ENCODE data around the gene PRKCA.
A peak's percentile ranks its signal among the peaks of the same experiment; 100 is the strongest.
"Not testable (repeated sequence)": the region's sequence is repeated elsewhere in the genome, so short reads cannot be mapped to it uniquely, and the experiment has no call there.

PRKCA gene

DNA sequence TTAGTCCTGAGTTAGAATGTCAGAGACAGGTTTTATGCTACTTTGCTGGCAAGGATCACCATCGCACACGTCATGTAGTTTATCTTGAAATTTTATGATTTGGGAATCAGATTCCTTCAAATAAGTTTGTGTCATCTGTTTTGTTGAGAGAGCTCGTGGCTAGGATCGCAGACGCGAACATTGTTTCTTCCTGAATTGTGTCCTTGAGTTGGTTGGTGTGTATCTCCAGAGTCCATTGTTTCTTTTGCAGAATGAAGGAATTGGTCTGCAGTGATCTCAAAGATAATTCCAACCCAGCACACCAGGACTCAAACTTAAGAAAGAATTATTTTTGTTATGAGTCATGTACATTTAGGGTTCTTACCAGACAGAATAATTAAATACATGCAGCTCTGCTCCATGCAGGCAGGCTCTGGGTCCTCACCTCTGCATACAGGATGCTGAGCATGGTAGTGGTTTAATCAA lies 51.6 kb downstream of the PRKCA start:
- DNase-seq (ENCODE audit: low spot score) = no peak

DNA sequence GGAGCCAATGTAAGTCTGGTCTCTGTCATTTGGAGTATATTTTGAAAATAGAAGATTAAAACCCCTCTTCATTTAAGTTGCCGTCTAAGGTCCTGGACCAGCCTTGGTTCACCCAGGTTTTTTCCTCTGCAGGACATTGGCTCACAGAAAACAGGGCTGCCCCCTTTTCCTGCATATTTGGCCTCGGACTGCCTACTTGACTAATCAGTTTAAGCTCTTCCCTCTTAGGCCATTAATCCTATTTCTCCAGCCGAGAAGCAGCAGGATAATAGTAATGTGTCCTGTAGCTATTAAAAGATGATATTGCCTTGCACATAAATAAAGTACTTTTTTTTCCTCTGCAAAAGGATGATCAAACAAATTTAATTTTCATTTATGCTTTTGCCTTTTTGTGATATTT lies 52.1 kb downstream of the PRKCA start:
- no peak for DNase-seq (ENCODE audit: low spot score)

- DNase-seq (ENCODE audit: low spot score) = no peak
Measured at GRCh38 chr17:66354981-66355380, 52.6 kb downstream of the PRKCA start.

DNA sequence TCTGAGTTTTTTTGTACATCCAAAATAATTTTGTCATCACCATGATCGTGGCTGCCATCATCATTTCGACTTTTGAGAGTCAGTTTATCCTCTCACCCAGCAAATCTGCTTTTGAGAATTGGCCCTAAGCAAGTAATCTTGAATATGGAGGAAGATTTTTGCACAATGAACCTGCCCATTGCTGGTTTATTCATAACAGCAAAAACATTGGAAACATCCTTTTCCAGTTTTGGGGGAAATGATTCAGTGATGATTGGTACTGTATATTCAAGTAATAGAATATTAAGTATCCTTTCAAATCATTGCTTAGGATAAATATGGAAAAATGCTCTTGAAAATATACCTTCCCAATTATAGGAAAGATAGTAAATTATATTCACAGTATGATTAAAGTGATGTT lies 53.1 kb downstream of the PRKCA start:
- no peak for DNase-seq (ENCODE audit: low spot score)

- no peak for DNase-seq (ENCODE audit: low spot score)
Measured at GRCh38 chr17:66357037-66357436, 54.6 kb downstream of the PRKCA start.

DNA sequence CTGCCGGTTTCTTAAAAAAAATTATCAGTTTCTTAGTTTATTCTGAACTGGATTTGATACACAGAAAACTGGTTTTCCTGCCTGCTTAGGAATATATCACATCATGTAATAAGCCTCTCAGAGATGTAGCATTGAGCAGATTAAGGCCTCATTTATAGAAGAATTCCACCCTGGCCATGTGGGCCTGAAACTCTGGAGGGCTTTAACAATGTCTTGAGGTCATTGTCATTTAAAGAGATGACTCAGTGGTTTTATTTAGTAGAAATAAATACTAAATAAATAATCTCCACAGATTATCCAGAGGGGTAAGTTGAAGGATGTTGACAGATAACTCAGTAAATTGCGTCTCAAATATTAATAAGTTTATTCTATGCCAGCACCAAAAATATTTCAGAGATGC lies 56.9 kb downstream of the PRKCA start:
- no peak for DNase-seq (ENCODE audit: low spot score)

GRCh38 chr17:66360961-66361565 lies 58.6 kb downstream of the PRKCA start:
- DNase-seq (ENCODE audit: low spot score) = not testable (repeated sequence)

GRCh38 chr17:66364508-66364907 lies 62.1 kb downstream of the PRKCA start:
- no peak for DNase-seq (ENCODE audit: low spot score)

DNA sequence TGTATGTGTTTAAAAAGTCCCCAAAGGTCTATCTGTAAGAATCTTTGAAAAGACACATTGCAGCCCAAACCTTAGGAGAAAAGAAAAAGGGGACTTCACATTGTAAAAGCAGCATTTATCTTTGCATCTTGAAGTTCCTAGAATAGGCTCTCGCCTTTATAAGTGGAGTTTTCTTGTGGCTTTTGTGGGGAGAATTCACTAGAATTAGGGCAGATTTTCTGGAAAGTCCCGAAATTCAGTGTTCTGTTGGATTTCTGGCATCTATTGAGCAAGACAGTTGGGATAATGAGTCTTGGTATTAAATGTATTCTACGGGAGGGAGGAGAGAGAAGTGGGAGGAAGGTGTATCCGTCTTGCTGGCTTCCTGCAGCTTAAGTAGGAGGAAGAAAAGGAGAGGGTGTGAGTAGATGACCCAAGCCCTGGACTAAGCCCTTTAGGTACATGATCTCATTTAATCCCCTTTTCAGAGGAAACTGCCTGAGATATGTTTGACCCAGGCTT lies 62.6 kb downstream of the PRKCA start:
- peak; percentile 44 for DNase-seq (ENCODE audit: low spot score)

DNA sequence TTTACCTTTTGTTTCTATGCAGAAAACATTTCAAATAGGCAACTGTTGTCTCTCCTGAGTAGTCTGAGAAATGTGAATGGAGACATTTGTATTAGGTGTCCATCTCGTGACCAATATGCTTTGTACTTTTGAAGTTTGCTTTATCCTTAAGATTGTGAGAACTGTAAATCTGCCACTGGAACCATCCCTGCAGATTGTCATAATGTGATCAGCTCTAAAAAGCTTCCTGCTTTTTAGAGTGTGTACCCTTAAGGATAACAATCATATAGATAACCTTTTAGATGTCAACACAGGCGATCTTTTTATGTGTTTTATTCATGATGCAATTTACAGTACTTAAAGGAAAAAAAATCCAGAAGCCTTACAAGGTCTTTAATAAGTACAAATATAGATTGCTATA lies 63.5 kb downstream of the PRKCA start:
- DNase-seq (ENCODE audit: low spot score) = no peak

DNA sequence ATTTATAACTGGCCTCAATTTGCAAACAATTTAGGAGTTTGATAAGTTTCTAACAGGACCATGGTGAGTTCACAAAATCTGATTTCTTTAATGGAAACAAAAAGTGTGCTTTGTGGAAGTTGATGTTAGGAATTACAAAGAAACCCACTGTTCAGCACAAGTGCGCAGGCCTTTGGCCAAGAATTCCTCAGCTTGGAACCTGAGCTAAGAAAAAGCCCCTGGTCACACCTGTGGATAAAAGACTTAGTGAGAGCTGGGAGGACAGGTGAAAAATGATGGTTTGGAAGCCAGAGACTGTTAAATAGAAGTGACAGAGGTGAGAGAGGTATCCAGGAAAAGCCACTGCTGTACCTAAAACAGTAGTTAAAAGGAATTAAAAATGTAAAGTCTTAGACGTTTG lies 64.7 kb downstream of the PRKCA start:
- DNase-seq (ENCODE audit: low spot score) = no peak

GRCh38 chr17:66369830-66370229 lies 67.4 kb downstream of the PRKCA start:
- no peak for DNase-seq (ENCODE audit: low spot score)

DNA sequence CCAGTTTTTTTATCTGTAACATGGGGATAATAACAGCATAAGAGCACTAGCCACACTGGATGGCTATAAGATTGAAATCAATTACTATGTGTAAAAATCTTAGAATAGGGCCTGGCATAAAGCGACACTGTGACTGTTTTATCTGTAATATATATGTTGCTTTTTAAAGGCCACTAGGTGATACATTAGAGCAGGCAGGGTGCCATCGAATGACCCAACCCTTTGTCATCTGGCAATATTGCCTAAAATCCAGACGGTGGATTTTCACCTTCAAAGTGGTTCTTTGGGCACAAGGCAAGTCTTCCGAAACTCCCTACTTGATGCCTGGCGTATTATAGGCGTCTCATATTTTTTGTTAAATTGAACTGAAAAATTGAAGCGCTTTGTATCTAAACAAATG lies 69.1 kb downstream of the PRKCA start:
- DNase-seq (ENCODE audit: low spot score) = no peak

DNA sequence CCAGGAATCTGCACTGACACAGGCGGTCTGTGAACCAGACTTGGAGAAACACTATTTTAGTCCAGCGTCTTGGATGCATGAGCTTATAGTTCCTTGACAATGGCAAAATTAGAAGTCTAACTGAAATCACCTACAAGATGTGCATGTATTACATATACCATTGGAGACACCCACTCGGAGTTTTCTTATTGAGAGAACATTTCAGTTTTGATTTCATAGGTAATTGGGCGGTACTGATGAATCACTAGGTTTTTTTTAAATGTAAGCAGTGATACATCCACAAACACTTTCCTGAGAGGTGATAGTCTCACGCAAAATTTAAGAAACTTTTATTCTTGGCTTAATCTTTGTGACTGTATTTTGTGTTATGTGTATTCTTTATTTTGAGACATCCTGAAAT lies 69.8 kb downstream of the PRKCA start:
- no peak for DNase-seq (ENCODE audit: low spot score)

- DNase-seq (ENCODE audit: low spot score) = no peak
Measured at GRCh38 chr17:66373079-66373478, 70.7 kb downstream of the PRKCA start.

- DNase-seq (ENCODE audit: low spot score) = peak; percentile 20
Measured at GRCh38 chr17:66373944-66374817, 71.8 kb downstream of the PRKCA start.

DNA sequence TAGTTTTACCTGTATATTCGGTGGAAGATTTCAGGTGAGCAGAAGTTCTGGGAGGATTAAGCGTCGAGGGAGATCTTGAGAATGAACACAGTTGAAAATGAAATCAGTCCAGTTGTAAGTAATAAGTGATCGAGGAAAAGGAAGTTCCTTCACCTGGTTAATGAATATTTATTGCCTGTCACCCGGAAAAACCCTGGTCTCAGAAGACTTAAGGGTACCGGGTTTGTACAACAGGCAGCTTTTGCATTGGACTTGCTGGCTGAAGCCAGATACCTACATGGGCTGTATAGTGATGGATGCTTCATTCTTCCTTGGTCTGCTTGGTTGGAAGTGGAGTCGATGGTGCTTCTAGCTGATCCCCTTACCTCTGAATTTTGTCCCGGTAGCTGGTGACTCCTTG lies 72.7 kb downstream of the PRKCA start:
- DNase-seq (ENCODE audit: low spot score) = no peak

DNA sequence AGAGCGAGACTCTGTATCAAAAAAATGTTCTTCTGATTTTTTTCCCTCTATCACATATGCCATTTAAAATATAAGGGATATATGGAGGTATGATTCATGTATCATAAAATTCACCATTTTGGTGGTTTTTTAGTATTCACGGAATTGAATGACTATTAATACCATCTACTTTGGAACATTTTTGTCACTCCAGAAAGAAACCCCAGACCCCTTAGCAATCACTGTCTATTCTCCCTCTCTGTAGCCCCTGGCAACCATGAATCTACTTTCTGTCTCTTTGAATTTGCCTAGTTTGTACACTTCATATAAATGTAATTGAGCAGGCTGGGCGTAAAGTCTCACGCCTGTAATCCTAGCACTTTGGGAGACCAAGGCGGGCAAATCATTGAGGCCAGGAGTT lies 75.9 kb downstream of the PRKCA start:
- no peak for DNase-seq (ENCODE audit: low spot score)

DNA sequence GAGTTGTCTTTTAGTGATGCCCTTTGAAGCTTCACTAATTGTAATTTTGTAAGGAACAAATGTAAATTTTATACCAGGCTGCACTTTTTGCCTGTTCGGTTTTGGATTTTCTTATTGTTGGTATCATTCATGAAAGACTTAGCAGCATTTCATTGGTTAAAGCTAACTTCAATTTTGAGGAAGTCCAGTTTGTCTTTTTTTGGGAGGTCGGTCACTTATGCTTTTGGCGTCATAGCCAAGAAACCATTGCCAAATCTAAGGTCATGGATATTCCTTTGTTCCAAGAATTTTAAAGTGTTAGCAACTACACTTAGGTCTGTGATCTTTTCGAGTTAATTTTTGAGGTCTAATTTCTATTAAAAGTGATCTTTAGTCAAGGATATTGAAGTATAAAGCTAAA lies 77.1 kb downstream of the PRKCA start:
- DNase-seq (ENCODE audit: low spot score) = no peak

- DNase-seq (ENCODE audit: low spot score) = no peak
Measured at GRCh38 chr17:66379996-66380395, 77.6 kb downstream of the PRKCA start.

- no peak for DNase-seq (ENCODE audit: low spot score)
Measured at GRCh38 chr17:66381701-66382362, 79.4 kb downstream of the PRKCA start.

GRCh38 chr17:66383333-66383732 lies 80.9 kb downstream of the PRKCA start:
- no peak for DNase-seq (ENCODE audit: low spot score)
